ENCODE results near the gene PRPF40B.
A peak's percentile ranks its signal among the peaks of the same experiment; 100 is the strongest.

The PRPF40B gene

GRCh38 chr12:49661746-49662145, 38.4 kb downstream of the PRPF40B start:
- no peak for DNase-seq

GRCh38 chr12:49662998-49663843, 39.9 kb downstream of the PRPF40B start:
- DNase-seq = peak; percentile 88

GRCh38 chr12:49664167-49664566, 40.8 kb downstream of the PRPF40B start:
- no peak for DNase-seq

GRCh38 chr12:49664591-49665239, 41.4 kb downstream of the PRPF40B start:
- no peak for DNase-seq

GRCh38 chr12:49665384-49665783, 42.0 kb downstream of the PRPF40B start:
- DNase-seq = no peak

- no peak for DNase-seq
Observed at GRCh38 chr12:49666176-49666575, 42.8 kb downstream of the PRPF40B start.

- DNase-seq = no peak
Observed at GRCh38 chr12:49667325-49668090, 44.1 kb downstream of the PRPF40B start.

GRCh38 chr12:49669796-49670195, 46.4 kb downstream of the PRPF40B start:
- no peak for DNase-seq

GRCh38 chr12:49671031-49671765, 47.8 kb downstream of the PRPF40B start:
- peak; percentile 82 for DNase-seq

GRCh38 chr12:49672301-49673217, 49.2 kb downstream of the PRPF40B start:
- no peak for DNase-seq

- peak; percentile 20 for DNase-seq
Observed at GRCh38 chr12:49673446-49674317, 50.3 kb downstream of the PRPF40B start.

- DNase-seq = no peak
Observed at GRCh38 chr12:49674318-49674981, 51.1 kb downstream of the PRPF40B start.

GRCh38 chr12:49675137-49675536, 51.8 kb downstream of the PRPF40B start:
- DNase-seq = no peak

GRCh38 chr12:49678711-49679110, 55.4 kb downstream of the PRPF40B start:
- no peak for DNase-seq

GRCh38 chr12:49680075-49680474, 56.7 kb downstream of the PRPF40B start:
- no peak for DNase-seq

GRCh38 chr12:49683599-49684309, 60.4 kb downstream of the PRPF40B start:
- no peak for DNase-seq

GRCh38 chr12:49684310-49684854, 61.0 kb downstream of the PRPF40B start:
- no peak for DNase-seq

GRCh38 chr12:49687941-49688340, 64.6 kb downstream of the PRPF40B start:
- DNase-seq = no peak

GRCh38 chr12:49689237-49689636, 65.9 kb downstream of the PRPF40B start:
- DNase-seq = no peak
